AG10803 (cell line): ENCODE results near the gene FHIT.

Experiments used
- DNase-seq: peaks from one replicate; pipeline ENCODE4 v3.0.0; 2010; ENCODE audit warnings: low read depth
- H3K4me3 ChIP-seq: 2 replicates; pipeline ENCODE4 v1.5.1; 2011; ENCODE audit warnings: mild to moderate bottlenecking, low read length, control low read depth
- TF ChIP-seq, protein P1 (sequence below): conservative IDR thresholded peaks from 2 replicates; pipeline ENCODE4 v1.5.1; 2011; ENCODE audit warnings: mild to moderate bottlenecking, low read length, control low read depth, inconsistent platforms

The FHIT gene

DNA sequence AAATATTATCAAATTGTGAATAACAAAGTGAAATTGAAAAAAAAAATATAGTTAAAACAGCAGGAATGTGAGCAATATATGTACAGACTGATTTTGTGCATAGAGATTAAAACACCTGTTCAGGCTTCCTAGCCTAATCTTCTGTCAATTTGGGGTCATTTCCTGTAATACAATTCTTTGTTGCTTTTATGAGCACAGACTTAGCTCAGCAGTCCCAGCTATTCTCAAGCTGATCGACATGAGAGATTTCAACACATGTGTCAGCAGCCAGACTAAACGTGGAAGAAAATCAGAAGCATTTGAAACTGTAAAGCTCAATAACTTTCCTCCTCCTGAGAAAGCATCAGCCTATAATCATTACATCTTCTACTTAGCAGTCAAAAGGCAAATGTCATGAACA lies 1.6 kb upstream of the FHIT start:
- TF ChIP-seq, protein P1, sequence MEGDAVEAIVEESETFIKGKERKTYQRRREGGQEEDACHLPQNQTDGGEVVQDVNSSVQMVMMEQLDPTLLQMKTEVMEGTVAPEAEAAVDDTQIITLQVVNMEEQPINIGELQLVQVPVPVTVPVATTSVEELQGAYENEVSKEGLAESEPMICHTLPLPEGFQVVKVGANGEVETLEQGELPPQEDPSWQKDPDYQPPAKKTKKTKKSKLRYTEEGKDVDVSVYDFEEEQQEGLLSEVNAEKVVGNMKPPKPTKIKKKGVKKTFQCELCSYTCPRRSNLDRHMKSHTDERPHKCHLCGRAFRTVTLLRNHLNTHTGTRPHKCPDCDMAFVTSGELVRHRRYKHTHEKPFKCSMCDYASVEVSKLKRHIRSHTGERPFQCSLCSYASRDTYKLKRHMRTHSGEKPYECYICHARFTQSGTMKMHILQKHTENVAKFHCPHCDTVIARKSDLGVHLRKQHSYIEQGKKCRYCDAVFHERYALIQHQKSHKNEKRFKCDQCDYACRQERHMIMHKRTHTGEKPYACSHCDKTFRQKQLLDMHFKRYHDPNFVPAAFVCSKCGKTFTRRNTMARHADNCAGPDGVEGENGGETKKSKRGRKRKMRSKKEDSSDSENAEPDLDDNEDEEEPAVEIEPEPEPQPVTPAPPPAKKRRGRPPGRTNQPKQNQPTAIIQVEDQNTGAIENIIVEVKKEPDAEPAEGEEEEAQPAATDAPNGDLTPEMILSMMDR = no peak
- DNase-seq = no peak
- H3K4me3 ChIP-seq = no peak overlapping the region

DNA sequence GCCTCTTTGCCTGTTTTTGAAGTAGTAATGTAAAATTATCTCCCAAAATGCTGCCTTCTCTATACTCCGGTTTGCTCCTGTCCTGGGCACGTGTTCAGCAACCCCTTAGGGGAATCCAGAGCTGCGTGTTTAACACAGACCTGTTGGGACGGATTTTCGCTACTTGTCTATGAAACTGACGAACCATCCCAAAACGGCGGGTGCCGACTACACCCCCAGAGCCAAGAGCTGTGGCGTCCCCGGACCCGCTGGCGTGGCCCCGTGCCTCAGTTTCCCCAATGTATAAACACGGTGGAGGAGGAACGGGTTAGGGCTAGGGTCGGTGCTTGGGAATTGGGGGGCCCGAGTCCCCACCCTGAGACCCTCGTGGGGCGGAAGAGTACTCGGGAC lies 473 bp downstream of the FHIT start:
- peak overlapping the region; percentile 83 for H3K4me3 ChIP-seq
- DNase-seq = no peak
- TF ChIP-seq, protein P1 = no peak

- no peak overlapping the region for H3K4me3 ChIP-seq
These were observed 2.8 kb downstream of the FHIT start for GRCh38 chr3:61248496-61248895.

DNA sequence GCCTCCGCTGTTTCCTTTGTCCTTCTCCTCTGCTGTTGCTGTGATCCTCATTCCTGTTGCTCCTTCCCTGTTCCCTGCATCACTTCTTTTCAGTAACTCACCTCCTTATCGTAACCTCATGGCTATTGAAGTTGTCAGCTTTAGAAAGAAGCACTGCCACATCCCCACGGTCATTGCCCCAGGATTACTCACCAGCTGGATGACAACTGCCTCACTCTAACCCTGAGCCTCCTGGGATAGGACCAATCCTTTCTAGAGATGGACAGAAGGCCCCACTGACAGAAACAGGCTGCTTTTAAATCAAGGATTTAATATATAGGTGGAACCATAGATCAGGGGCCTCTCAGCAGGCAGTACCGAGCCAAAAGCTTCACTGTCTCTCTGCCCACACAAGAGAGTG lies 4.1 kb downstream of the FHIT start:
- TF ChIP-seq, protein P1 = no peak
- H3K4me3 ChIP-seq = no peak overlapping the region
- DNase-seq = no peak

More at GRCh38 chr3:61248496-61248895, 2.8 kb downstream of the FHIT start:
- no peak for DNase-seq
- TF ChIP-seq, protein P1 = no peak

DNA sequence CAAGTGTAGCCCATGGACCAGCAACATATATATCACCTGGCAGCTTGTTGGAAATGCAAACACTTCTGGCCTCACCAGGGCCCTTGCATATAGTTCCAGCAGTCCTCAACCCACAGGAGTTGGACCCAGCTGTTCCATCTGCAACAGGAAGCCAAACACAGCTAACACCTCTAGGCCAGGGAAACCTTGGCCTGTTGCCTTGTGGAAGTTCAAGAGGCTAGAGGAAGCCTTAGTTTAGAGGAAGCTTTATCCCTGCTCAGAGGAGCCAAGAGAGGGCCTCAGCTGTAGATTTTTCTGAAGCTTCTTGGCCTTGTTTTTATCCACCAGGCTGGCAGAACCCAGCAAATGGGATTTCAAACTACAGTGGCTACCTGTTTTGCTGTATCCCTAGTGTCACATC lies 11.4 kb downstream of the FHIT start:
- TF ChIP-seq, protein P1 = no peak
- no peak overlapping the region for H3K4me3 ChIP-seq
- no peak for DNase-seq

GRCh38 chr3:61237858-61238257 lies 13.4 kb downstream of the FHIT start:
- TF ChIP-seq, protein P1 = no peak
- H3K4me3 ChIP-seq = no peak overlapping the region

DNA sequence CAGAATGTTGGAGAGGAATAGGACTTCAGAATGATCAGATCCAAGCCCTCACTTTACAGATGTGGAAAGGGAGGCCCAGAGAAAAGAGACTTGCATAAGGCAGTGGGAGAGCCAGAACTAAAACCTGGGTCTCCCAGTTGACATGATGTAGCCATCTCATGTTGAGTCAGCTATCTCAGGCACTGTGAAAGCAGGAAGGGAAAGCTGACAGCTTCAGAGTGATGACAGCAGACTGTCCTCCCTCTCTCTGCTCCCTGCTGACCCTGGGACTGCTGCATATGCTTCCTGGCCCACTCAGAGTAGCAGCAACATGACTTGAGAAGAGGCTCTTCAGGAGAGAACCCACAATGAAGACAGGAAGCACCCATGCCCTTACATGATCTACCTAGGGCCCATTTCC lies 14.7 kb downstream of the FHIT start:
- H3K4me3 ChIP-seq = no peak overlapping the region
- TF ChIP-seq, protein P1 = no peak
- DNase-seq = no peak

More at GRCh38 chr3:61237858-61238257, 13.4 kb downstream of the FHIT start:
- DNase-seq = no peak
